22Rv1 (cell line): ENCODE results near the gene OGFR.

ENCODE experiments used
- ZFX ChIP-seq: fragments of 450-650 bp; IDR thresholded peaks from 2 replicates; pipeline ENCODE4 v1.6.1; 2017; ENCODE audit warnings: antibody characterized with exemption, borderline replicate concordance
- TF ChIP-seq, protein P1 (sequence below): fragments of 450-650 bp; IDR thresholded peaks from 2 replicates; pipeline ENCODE4 v1.5.1; 2017; ENCODE audit warnings: mild to moderate bottlenecking

DNA sequence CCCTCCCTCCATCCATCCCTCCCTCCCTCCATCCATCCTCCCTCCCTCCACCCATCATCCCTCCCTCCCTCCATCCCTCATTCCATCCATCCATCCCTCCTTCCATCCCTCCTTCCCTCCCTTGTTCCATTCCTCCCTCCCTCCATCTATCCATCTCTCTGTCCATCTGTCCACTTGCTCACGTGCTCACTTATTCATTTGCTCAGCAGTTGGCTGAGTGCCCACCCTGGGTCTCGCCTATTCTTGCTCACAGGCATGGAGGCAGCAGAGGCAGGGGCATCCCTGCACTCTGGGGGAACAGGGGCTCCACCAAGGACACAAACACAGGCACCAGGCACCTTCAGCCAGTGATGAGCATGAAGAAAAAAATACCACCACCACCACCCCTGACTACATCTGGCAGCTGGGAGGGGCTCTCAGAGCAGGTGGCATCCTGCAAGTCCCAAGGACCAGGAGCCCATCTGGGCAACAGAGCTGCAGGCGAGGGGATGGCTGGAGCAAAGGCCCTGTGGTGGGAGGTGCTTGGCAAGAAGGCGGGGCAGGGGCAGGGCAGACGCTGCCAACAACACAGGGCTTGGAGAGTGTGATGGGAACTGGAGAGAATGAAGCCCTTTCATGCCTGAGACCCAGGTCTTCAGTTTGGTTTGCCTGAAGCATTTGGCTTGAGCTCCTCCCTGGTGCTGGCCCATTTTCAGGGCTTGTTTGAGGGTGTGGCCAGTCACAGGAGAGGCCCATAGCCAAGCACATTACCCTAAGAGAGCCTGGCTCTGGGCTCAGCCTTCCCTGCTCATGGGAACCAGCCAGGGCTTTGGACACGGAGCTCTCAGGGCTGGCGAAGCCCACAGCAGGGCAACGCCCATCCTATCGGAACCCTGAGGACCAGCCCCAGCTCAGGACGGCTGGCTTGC is 48.6 kb upstream of the OGFR start:
- TF ChIP-seq, protein P1, sequence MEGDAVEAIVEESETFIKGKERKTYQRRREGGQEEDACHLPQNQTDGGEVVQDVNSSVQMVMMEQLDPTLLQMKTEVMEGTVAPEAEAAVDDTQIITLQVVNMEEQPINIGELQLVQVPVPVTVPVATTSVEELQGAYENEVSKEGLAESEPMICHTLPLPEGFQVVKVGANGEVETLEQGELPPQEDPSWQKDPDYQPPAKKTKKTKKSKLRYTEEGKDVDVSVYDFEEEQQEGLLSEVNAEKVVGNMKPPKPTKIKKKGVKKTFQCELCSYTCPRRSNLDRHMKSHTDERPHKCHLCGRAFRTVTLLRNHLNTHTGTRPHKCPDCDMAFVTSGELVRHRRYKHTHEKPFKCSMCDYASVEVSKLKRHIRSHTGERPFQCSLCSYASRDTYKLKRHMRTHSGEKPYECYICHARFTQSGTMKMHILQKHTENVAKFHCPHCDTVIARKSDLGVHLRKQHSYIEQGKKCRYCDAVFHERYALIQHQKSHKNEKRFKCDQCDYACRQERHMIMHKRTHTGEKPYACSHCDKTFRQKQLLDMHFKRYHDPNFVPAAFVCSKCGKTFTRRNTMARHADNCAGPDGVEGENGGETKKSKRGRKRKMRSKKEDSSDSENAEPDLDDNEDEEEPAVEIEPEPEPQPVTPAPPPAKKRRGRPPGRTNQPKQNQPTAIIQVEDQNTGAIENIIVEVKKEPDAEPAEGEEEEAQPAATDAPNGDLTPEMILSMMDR, result no peak
- no peak for TF ChIP-seq ZFX
